Measurements from ENCODE around the gene TFDP2.

GRCh38 chr3:142165194-142165593, 15.8 kb upstream of the TFDP2 start:
- TF ChIP-seq CTCF (IDR thresholded peaks at IDR 0.05) (no peak), POLR2A (IDR thresholded peaks at IDR 0.05) (no peak)
